ENCODE results near the gene FSD2. TPM values are rescaled to one million over a fixed set of nuclear protein-coding genes. Genes with fewer than 3 reads are reported as not detected.

FSD2 gene
- total and polyA plus RNA-seq, 2 of the 8 experiments (the other 6 are each of a cell fraction or from before 2014, with no cell fraction given) = 0.02 TPM; not detected in 1

- Histone ChIP-seq H3K4me3 (ENCODE audit: extremely low read depth in 1 of 4, insufficient read depth in 2 of 4, low read depth in 3 of 4, low read length in 4 of 4) (no peak overlapping the region), H2BK15ac (ENCODE audit: low read length) (no peak overlapping the region), H3K9ac (replicated peaks in 1 of 4; ENCODE audit: extremely low read depth in 1 of 4, low read depth in 3 of 4, low read length in 3 of 4) (no peak overlapping the region), H3K18ac (ENCODE audit: extremely low read depth, low read length) (no peak overlapping the region), H3K23me2 (ENCODE audit: low read depth, low read length) (no peaks in the 10 kb centered on the region), H3K27me3 (replicated peaks in 1 of 4; ENCODE audit: control insufficient read depth in 3 of 4, extremely low read depth in 1 of 4, insufficient read depth in 3 of 4, low read length in 3 of 4) (no peaks in the 10 kb centered on the region), H3K4ac (replicated peaks; ENCODE audit: insufficient read length, low read depth, low read length) (no peak overlapping the region), H2BK120ac (replicated peaks; ENCODE audit: low read depth, low read length) (no peak overlapping the region), H3K27ac (ENCODE audit: low read depth, low read length) (no peak overlapping the region), H3K23ac (ENCODE audit: insufficient read length) (no peak overlapping the region), H3K36me3 (ENCODE audit: control insufficient read depth in 2 of 4, insufficient read depth in 4 of 4, low read length in 3 of 4) (peaks cover 0 to 5% (median 1%) of the 10 kb centered on the region in 4 experiments; a peak in 3 of 8 replicates), H3K4me1 (replicated peaks in 1 of 4; ENCODE audit: control insufficient read depth in 3 of 4, insufficient read depth in 4 of 4, low read length in 3 of 4) (peaks cover 0 to 4% (median 1%) of the 10 kb centered on the region in 4 experiments; a peak in 1 of 7 replicates), H3K79me2 (ENCODE audit: control insufficient read depth in 1 of 2, insufficient read depth in 2 of 2, low read length in 2 of 2) (no peaks in the 10 kb centered on the region; a peak in 1 of 4 replicates), H2AFZ (ENCODE audit: low read length) (no peak overlapping the region), H2BK12ac (ENCODE audit: low read depth, low read length) (no peak overlapping the region), H2BK5ac (ENCODE audit: low read depth, low read length) (no peak overlapping the region), H3K79me1 (ENCODE audit: low read depth, low read length) (no peaks in the 10 kb centered on the region; the same call in 1 of the 2 replicates), H4K20me1 (replicated peaks in 1 of 2; ENCODE audit: control insufficient read depth in 1 of 2, insufficient read depth in 2 of 2, low read length in 2 of 2) (no peaks in the 10 kb centered on the region), H2AK5ac (ENCODE audit: low read depth, low read length) (no peak overlapping the region), H2BK20ac (ENCODE audit: low read length) (no peak overlapping the region), H3K4me2 (ENCODE audit: insufficient read depth in 1 of 2, low read depth in 2 of 2, low read length in 2 of 2) (no peak overlapping the region), H4K5ac (ENCODE audit: insufficient read length, low read depth, low read length) (no peak overlapping the region), H4K91ac (replicated peaks; ENCODE audit: insufficient read length, low read length) (no peak overlapping the region), H4K8ac (ENCODE audit: extremely low read depth, insufficient read depth, low read length) (no peak overlapping the region), H3K14ac (ENCODE audit: insufficient read length) (no peak overlapping the region), H3K9me3 (ENCODE audit: insufficient read depth in 2 of 2, low read depth in 1 of 2, low read length in 1 of 2) (no peaks in the 10 kb centered on the region), H3K56ac (replicated peaks; ENCODE audit: insufficient read length, low read depth, low read length) (no peak overlapping the region)
- TF ChIP-seq RBBP5 (IDR thresholded peaks at IDR 0.05; ENCODE audit: borderline replicate concordance, low read depth, low read length) (no peak), SAP30 (IDR thresholded peaks at IDR 0.05; ENCODE audit: insufficient read depth, insufficient replicate concordance, low read length) (no peak), SRF (IDR thresholded peaks at IDR 0.05; ENCODE audit: low read depth, low read length) (no peak)
- 81% methylated on average over 7 of the region's 7 CpGs; no CpG with 5 or more reads in 1 of the 2 experiments for WGBS, 2 experiments (ENCODE audit: extremely low coverage in 1 of 2, insufficient coverage in 1 of 2, insufficient read length in 1 of 2, insufficient replicate concordance in 2 of 2, low coverage in 1 of 2, low lambda C conversion rate in 2 of 2, missing lambda C conversion rate in 1 of 2)
- DNase-seq (ENCODE audit: low read depth in 1 of 2, low spot score in 2 of 2) (no peak), FAIRE-seq (no peak)
- CTCF ChIA-PET (ENCODE audit: partially characterized antibody) = interaction anchor here (0.5 to 1.5 kb wide), 2 partner anchors 11 to 269 kb away, joined by 3 to 6 read pairs; no protein-coding TSS in a partner anchor
- POLR2A ChIA-PET (ENCODE audit: partially characterized antibody) = interaction anchor here (1.2 to 1.3 kb wide), 2 partner anchors 11 kb away, joined by 4 read pairs; no protein-coding TSS in a partner anchor
These were observed 42.3 kb downstream of the FSD2 start for GRCh38 chr15:82763361-82764116.
